ENCODE data around the gene TTC38.

GRCh38 chr22:46245511-46245910, 22.3 kb upstream of the TTC38 start:
- TF ChIP-seq, protein P1, sequence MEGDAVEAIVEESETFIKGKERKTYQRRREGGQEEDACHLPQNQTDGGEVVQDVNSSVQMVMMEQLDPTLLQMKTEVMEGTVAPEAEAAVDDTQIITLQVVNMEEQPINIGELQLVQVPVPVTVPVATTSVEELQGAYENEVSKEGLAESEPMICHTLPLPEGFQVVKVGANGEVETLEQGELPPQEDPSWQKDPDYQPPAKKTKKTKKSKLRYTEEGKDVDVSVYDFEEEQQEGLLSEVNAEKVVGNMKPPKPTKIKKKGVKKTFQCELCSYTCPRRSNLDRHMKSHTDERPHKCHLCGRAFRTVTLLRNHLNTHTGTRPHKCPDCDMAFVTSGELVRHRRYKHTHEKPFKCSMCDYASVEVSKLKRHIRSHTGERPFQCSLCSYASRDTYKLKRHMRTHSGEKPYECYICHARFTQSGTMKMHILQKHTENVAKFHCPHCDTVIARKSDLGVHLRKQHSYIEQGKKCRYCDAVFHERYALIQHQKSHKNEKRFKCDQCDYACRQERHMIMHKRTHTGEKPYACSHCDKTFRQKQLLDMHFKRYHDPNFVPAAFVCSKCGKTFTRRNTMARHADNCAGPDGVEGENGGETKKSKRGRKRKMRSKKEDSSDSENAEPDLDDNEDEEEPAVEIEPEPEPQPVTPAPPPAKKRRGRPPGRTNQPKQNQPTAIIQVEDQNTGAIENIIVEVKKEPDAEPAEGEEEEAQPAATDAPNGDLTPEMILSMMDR (IDR thresholded peaks at IDR 0.05; ENCODE audit: extremely low read depth in 1 of 2, insufficient read depth in 1 of 2, low read depth in 1 of 2, low read length in 2 of 2): no peak
- TF ChIP-seq POLR2AphosphoS5 (IDR thresholded peaks at IDR 0.05; ENCODE audit: insufficient read depth, low read depth, low read length) (no peak), POLR2A (IDR thresholded peaks at IDR 0.05; ENCODE audit: low read depth, low read length) (no peak), MYC (IDR thresholded peaks at IDR 0.05; ENCODE audit: low read depth, low read length) (no peak)
- TF ChIP-seq, protein P2, sequence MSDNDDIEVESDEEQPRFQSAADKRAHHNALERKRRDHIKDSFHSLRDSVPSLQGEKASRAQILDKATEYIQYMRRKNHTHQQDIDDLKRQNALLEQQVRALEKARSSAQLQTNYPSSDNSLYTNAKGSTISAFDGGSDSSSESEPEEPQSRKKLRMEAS (IDR thresholded peaks at IDR 0.05; ENCODE audit: insufficient read depth, insufficient read length): no peak

Measured in endothelial cell of umbilical vein (primary cell).